Right lobe of liver (tissue), 6 donors: ENCODE data around the gene EVA1C. TPM values are rescaled to one million over a fixed set of nuclear protein-coding genes. Genes with fewer than 3 reads are reported as not detected.
A peak's percentile ranks its signal among the peaks of the same experiment; 100 is the strongest.
"Not testable (repeated sequence)": the region's sequence is repeated elsewhere in the genome, so short reads cannot be mapped to it uniquely, and the experiment has no call there.

Experiments used
- ATAC-seq, 4 donors: fragments of 200-7000 bp; cut with Tn5 transposase; one replicate each; pipeline ENCODE4 v1.9.1; 2020; ENCODE audit warnings: mild to moderate bottlenecking in 4 of 4, moderate library complexity in 4 of 4
- DNase-seq, 3 donors: peaks; one replicate each; pipeline ENCODE4 v3.0.0-alpha.2; 2020
- H3K27ac ChIP-seq, 3 donors: fragments of 200-600 bp; one replicate each; pipeline ENCODE4 v1.8.0; 2022
- H3K27me3 ChIP-seq, 2 donors: fragments of 200-600 bp; one replicate each; pipeline ENCODE4 v1.8.0; 2022
- H3K36me3 ChIP-seq, 4 donors: fragments of 200-600 bp; sonication (generic) in 1 of 4; one replicate each; pipeline versions ENCODE4 v1.5.1 to v1.8.0; 2017 to 2022; ENCODE audit warnings: control low read depth in 1 of 4
- H3K4me1 ChIP-seq, 4 donors: fragments of 200-600 bp; sonication (generic) in 1 of 4; one replicate each; pipeline versions ENCODE4 v1.5.1 to v1.8.0; 2017 to 2022; ENCODE audit warnings: control low read depth in 1 of 4
- H3K4me3 ChIP-seq, 3 donors: fragments of 200-600 bp; one replicate each; pipeline ENCODE4 v1.8.0; 2022
- H3K9me3 ChIP-seq, 4 donors: fragments of 200-600 bp; sonication (generic) in 1 of 4; one replicate each; pipeline versions ENCODE4 v1.5.1 to v1.8.0; 2017 to 2022; ENCODE audit warnings: control low read depth in 1 of 4
- POLR2A ChIP-seq: fragments of 450-650 bp; IDR thresholded peaks from one replicate; pipeline ENCODE4 v1.6.1; 2017; ENCODE audit warnings: antibody characterized with exemption, mild to moderate bottlenecking
- WGBS: methylation state at CpG from one replicate; pipeline ENCODE4 v1.1.6; 2018; ENCODE audit warnings: low coverage, low lambda C conversion rate; ENCODE audit not compliant: insufficient coverage; ENCODE audit errors: missing lambda C conversion rate; 5-methylcytosine and 5-hydroxymethylcytosine counted together
- intact Hi-C, 2 donors: fragments of 100-400 bp; cut with DNase I; formaldehyde crosslinking; loops; one replicate each; pipeline versions ENCODE4 v1.11.2 to v1.14.1; 2022
- total RNA-seq, 6 experiments: library from RNA; depleted of rRNA in 2 of 6; stranded (reverse); fragments of >200 nt in 2 of 6; fragmentation: NEBNext Ultra II Directional in 3 of 6; extraction: Animal tissue kit (Norgen Biotek cat#: 25700) in 3 of 6; gene quantifications; one replicate each; pipeline versions ENCODE4 v1.1.0 to v1.2.4, GENCODE V29; 2016 to 2023
- TF ChIP-seq, protein P1 (sequence below), 4 donors: fragments of 200-600 bp in 3 of 4; fragments of 450-650 bp in 1 of 4; IDR thresholded peaks; one replicate each; pipeline versions ENCODE4 v1.5.1 to v1.8.0; 2016 to 2022; ENCODE audit warnings: antibody characterized with exemption in 4 of 4, mild to moderate bottlenecking in 2 of 4
- donor health status: DM: no; HTN: yes; CAD: no.
- donor health status: DM: no; HTN: no; CAD: no.
- donor health status: DM: no; HTN: no; CAD: no.
- donor health status: DM: no; HTN: yes; CAD: no.
- donor health status: DM: no; HTN: yes; CAD: no.

EVA1C gene
- total RNA-seq, 6 experiments from 2014 or later, result 2.4 to 5.9 (median 4.2) TPM

GRCh38 chr21:32499249-32500055, 86.9 kb downstream of the EVA1C start:
- peak overlapping the region in 1 of 3 donors; percentile 15 for H3K27ac ChIP-seq
- H3K9me3 ChIP-seq, result no peaks in the 10 kb centered on the region
- H3K4me3 ChIP-seq, result no peak overlapping the region
- 65% methylated on average over 9 of the region's 14 CpGs for WGBS
- no peaks in the 10 kb centered on the region for H3K36me3 ChIP-seq
- H3K4me1 ChIP-seq, result no peaks in the 10 kb centered on the region
- intact Hi-C loops, result no loop called here
- TF ChIP-seq, protein P1, sequence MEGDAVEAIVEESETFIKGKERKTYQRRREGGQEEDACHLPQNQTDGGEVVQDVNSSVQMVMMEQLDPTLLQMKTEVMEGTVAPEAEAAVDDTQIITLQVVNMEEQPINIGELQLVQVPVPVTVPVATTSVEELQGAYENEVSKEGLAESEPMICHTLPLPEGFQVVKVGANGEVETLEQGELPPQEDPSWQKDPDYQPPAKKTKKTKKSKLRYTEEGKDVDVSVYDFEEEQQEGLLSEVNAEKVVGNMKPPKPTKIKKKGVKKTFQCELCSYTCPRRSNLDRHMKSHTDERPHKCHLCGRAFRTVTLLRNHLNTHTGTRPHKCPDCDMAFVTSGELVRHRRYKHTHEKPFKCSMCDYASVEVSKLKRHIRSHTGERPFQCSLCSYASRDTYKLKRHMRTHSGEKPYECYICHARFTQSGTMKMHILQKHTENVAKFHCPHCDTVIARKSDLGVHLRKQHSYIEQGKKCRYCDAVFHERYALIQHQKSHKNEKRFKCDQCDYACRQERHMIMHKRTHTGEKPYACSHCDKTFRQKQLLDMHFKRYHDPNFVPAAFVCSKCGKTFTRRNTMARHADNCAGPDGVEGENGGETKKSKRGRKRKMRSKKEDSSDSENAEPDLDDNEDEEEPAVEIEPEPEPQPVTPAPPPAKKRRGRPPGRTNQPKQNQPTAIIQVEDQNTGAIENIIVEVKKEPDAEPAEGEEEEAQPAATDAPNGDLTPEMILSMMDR (IDR thresholded peaks at IDR 0.05), result no peak
- no peak for TF ChIP-seq POLR2A
- ATAC-seq, result no peak
- no peaks in the 10 kb centered on the region for H3K27me3 ChIP-seq
- no peak for DNase-seq

DNA sequence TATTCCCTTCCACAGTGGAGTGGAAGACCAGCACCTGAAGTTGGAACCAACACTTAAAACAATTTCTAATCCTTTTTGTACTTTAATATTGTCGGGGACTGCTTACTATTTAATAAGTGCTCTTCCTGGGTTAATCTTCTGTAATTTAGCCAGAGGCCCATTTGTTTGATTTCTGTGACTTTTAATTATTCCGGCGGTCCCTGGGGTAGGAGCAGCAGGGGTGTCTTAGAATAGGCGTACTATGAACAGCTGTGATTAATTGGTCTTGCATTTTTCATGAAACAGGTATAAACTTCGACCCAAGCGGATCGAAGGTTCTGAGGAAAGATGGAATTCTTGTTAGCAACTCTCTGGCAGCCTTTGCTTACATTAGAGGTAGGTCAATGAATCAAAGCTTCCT, 91.1 kb downstream of the EVA1C start:
- intact Hi-C loops, H3K4me1 ChIP-seq, H3K36me3 ChIP-seq, H3K4me3 ChIP-seq, DNase-seq, H3K27ac ChIP-seq, H3K9me3 ChIP-seq, H3K27me3 ChIP-seq, ATAC-seq: not testable (repeated sequence)
- 97% methylated on average over 7 of the region's 7 CpGs for WGBS

GRCh38 chr21:32505767-32506166, 93.3 kb downstream of the EVA1C start:
- H3K36me3 ChIP-seq, result not testable (repeated sequence)

DNA sequence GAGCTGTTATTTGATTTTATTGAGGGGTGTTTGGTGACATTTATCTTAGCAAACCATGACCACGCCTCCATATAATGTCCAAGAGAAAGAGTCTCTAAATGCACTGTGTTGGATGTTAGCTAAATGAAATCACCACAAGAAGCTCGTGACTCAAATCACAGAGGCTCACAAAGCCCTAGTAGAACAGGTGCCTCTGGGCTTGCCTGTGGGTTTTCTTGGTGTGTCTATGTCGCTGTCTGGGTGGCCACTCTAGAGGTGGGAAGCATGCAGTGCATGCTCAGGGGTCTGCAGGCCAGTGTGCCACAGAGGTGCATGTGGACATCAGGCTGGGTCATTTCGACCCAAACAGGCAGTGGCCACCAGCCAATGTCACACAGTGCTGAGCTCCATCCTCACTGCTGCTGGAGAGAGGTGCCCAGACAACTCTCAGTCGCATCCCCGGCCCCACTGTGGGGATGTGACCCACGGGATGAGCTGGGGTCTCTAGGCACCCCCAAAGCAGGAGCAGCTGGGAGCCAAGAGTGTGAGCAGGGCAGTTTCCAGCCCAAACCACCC, 94.0 kb downstream of the EVA1C start:
- H3K4me3 ChIP-seq, H3K27me3 ChIP-seq, H3K27ac ChIP-seq, H3K9me3 ChIP-seq, DNase-seq, intact Hi-C loops, ATAC-seq, H3K4me1 ChIP-seq, H3K36me3 ChIP-seq: not testable (repeated sequence)
- 64% methylated on average over 3 of the region's 7 CpGs for WGBS

More at GRCh38 chr21:32505767-32506166, 93.3 kb downstream of the EVA1C start:
- H3K4me1 ChIP-seq, H3K27me3 ChIP-seq, H3K9me3 ChIP-seq, H3K27ac ChIP-seq, intact Hi-C loops, DNase-seq, H3K4me3 ChIP-seq, ATAC-seq: not testable (repeated sequence)
- WGBS, result 100% methylated on average over 3 of the region's 3 CpGs

- no peak for DNase-seq
- no peaks in the 10 kb centered on the region for H3K9me3 ChIP-seq
- no peaks in the 10 kb centered on the region for H3K36me3 ChIP-seq
- no peak for ATAC-seq
- H3K27me3 ChIP-seq, result no peaks in the 10 kb centered on the region
- no peaks in the 10 kb centered on the region for H3K4me1 ChIP-seq
- intact Hi-C loops, result no loop called here
- H3K27ac ChIP-seq, result no peak overlapping the region
- no peak overlapping the region for H3K4me3 ChIP-seq
- TF ChIP-seq, protein P1 (IDR thresholded peaks at IDR 0.05), result no peak
- no peak for TF ChIP-seq POLR2A
- WGBS, result 82% methylated on average over 14 of the region's 16 CpGs
Observed at GRCh38 chr21:32507342-32507919, 94.9 kb downstream of the EVA1C start.

- WGBS, result 40% methylated on average over 2 of the region's 4 CpGs
- H3K9me3 ChIP-seq, ATAC-seq, H3K36me3 ChIP-seq, H3K27ac ChIP-seq, H3K4me3 ChIP-seq, H3K27me3 ChIP-seq, H3K4me1 ChIP-seq, intact Hi-C loops, DNase-seq: not testable (repeated sequence)
Observed at GRCh38 chr21:32508036-32508435, 95.5 kb downstream of the EVA1C start.
